ENCODE results near the gene ABTB1.

DNA sequence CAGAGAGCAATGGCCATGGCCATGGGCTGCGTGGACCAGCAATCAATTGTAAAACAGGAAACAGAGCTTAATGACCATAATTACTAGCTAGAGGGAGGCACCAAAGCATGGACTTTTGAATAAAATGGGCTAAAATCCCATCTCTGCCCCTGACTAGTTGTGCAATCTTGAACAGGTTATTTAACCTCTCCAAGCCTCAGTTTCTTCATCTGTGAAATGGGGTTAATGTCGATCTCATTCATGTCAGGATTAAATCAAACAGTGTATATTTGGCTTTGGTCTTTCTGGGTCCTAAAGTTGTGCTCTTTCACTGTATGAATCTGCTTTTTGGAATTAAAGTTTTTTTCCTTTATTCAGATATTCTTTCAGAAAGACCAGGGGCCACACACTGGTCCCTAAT is 36.1 kb downstream of the ABTB1 start:
- TF ChIP-seq POLR2A (IDR thresholded peaks at IDR 0.05; ENCODE audit: low read depth, low read length) (no peak), TAF1 (IDR thresholded peaks at IDR 0.05; ENCODE audit: borderline replicate concordance, low read depth, low read length) (no peak), POLR2AphosphoS5 (IDR thresholded peaks at IDR 0.05; ENCODE audit: low read depth, low read length) (no peak)
